HCT116 (cell line): ENCODE data around the gene PRKAG2.

ENCODE experiments used
- CTCF ChIP-seq, 3 experiments: fragments of 200-600 bp in 1 of 3; sonication (generic) in 1 of 3; IDR thresholded peaks in 2 of 3; conservative IDR thresholded peaks in 1 of 3; 2 replicates each; pipeline ENCODE4 v1.5.1; 2012 to 2017; ENCODE audit warnings: low read depth in 2 of 3, low read length in 2 of 3, antibody characterized with exemption in 1 of 3, borderline replicate concordance in 1 of 3, control low read depth in 1 of 3, mild to moderate bottlenecking in 1 of 3, mixed read lengths in 1 of 3, mixed run types in 1 of 3, moderate library complexity in 1 of 3; ENCODE audit not compliant: insufficient read depth in 1 of 3
- EGR1 ChIP-seq: IDR thresholded peaks from 2 replicates; pipeline ENCODE4 v1.6.1; 2012; ENCODE audit warnings: low read depth
- EZH2phosphoT487 ChIP-seq: fragments of 200-600 bp; IDR thresholded peaks from 2 replicates; pipeline ENCODE4 v1.6.1; 2018; ENCODE audit warnings: antibody characterized with exemption, borderline replicate concordance
- JUND ChIP-seq: IDR thresholded peaks from 2 replicates; pipeline ENCODE4 v1.6.1; 2012
- MAX ChIP-seq: IDR thresholded peaks from 2 replicates; pipeline ENCODE4 v1.6.1; 2012
- POLR2A ChIP-seq: IDR thresholded peaks from 2 replicates; pipeline ENCODE4 v1.7.0; 2011; ENCODE audit warnings: borderline replicate concordance; ENCODE audit not compliant: insufficient read depth, insufficient read length; ENCODE audit errors: extremely low read depth
- POLR2AphosphoS5 ChIP-seq: IDR thresholded peaks from 2 replicates; pipeline ENCODE4 v1.6.1; 2011; ENCODE audit warnings: mild to moderate bottlenecking, low read depth, low read length, moderate library complexity
- RAD21 ChIP-seq: IDR thresholded peaks from 2 replicates; pipeline ENCODE4 v1.6.1; 2012; ENCODE audit warnings: low read depth, mild to moderate bottlenecking
- REST ChIP-seq: IDR thresholded peaks from 2 replicates; pipeline ENCODE4 v1.6.1; 2012; ENCODE audit warnings: low read depth
- SIN3A ChIP-seq: IDR thresholded peaks from 2 replicates; pipeline ENCODE4 v1.6.1; 2012; ENCODE audit warnings: low read depth
- TCF7L2 ChIP-seq: IDR thresholded peaks from 2 replicates; pipeline ENCODE4 v1.7.0; 2011; ENCODE audit warnings: borderline replicate concordance, inconsistent platforms; ENCODE audit not compliant: insufficient read depth, insufficient read length; ENCODE audit errors: extremely low read depth
- YY1 ChIP-seq: IDR thresholded peaks from 2 replicates; pipeline ENCODE4 v1.6.1; 2011; ENCODE audit warnings: low read length, low read depth, moderate library complexity, mild to moderate bottlenecking; ENCODE audit not compliant: insufficient replicate concordance; ENCODE audit errors: extremely low read depth
- ZNF274 ChIP-seq: fragments of 200-500 bp; sonication (Bioruptor generic); IDR thresholded peaks from 2 replicates; pipeline ENCODE4 v1.6.1; 2014; ENCODE audit warnings: mild to moderate bottlenecking, low read depth, low read length, inconsistent platforms

- TF ChIP-seq POLR2AphosphoS5 (no peak), JUND (no peak), EZH2phosphoT487 (no peak), ZNF274 (no peak), TCF7L2 (no peak), POLR2A (no peak), CTCF (IDR thresholded peaks at IDR 0.05 in 2 of 3, conservative IDR thresholded peaks at IDR 0.05 in 1 of 3; ENCODE audit: borderline replicate concordance in 1 of 3, insufficient read depth in 1 of 3, low read depth in 2 of 3, low read length in 2 of 3) (no peak), EGR1 (no peak), RAD21 (no peak), YY1 (no peak), REST (no peak), MAX (no peak), SIN3A (no peak)
Observed at GRCh38 chr7:151704299-151704959, 172.5 kb downstream of the PRKAG2 start.
